NCI-H2107 (cell line): ENCODE measurements around the gene DUSP18.
"Not testable (repeated sequence)": the region's sequence is repeated elsewhere in the genome, so short reads cannot be mapped to it uniquely, and the experiment has no call there.

ENCODE experiments used
- DNase-seq: peaks from one replicate; lab custom pipeline; 2025; lab: John Stamatoyannopoulos, UW

The DUSP18 gene

DNA sequence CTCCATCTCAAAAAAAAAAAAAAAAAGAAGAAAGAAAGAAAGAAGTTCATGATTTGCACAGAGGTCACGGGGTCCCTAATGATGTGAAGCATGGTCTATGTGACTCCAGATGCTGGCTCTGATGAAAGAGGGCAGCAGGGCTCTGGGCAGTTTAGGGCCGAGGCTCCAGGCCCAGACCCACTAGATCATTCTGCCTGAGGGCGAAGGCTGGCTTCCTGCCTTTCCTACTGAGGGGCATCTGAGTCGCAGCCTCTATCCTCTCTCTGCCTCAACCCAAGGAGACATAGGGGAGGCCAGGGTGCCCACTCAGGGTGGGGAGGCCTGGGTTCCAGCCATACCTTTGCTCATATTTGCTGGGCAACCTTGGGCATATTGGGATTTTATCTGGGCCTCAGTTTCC, 27.3 kb downstream of the DUSP18 start:
- DNase-seq, result no peak

DNA sequence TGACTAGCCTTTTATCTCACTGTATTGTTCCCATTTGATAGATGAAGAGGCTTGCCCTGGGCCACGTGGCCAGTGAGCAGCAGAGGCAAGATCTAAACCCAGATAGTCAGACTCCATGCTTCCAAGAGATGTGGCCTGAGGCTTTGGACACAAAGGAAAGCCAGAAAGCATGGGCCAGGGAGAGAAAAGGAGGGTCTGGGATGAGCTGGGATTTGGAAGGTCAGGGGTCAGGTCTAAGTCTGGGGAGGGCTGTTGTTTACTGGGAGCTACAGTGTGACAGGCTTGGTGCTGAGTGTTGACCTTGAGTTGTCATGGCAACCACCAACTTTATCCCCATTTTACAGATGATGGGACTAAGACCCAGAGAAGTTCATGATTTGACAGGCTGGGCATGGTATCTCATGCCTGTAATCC, 30.0 kb downstream of the DUSP18 start:
- DNase-seq, result no peak

DNA sequence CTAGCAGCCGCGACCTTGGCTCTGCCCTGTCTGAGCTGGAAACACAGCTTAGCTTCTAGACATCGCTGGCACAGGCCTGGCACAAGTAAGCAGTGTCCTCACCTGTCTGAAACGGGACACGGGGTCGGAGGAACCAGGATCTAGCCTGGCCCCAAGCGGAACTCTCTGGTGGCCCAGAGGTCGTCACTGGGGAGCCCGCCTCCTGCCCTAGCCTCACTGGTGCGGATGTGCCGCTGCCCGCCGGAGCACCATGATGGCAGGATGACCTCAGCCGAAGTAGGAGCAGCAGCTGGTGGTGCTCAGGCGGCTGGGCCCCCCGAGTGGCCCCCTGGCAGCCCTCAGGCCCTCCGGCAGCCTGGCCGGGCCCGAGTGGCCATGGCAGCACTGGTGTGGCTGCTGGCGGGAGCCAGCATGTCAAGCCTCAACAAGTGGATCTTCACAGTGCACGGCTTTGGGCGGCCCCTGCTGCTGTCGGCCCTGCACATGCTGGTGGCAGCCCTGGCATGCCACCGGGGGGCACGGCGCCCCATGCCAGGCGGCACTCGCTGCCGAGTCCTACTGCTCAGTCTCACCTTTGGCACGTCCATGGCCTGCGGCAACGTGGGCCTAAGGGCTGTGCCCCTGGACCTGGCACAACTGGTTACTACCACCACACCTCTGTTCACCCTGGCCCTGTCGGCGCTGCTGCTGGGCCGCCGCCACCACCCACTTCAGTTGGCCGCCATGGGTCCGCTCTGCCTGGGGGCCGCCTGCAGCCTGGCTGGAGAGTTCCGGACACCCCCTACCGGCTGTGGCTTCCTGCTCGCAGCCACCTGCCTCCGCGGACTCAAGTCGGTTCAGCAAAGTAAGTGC, 31.2 kb downstream of the DUSP18 start:
- no peak for DNase-seq

DNA sequence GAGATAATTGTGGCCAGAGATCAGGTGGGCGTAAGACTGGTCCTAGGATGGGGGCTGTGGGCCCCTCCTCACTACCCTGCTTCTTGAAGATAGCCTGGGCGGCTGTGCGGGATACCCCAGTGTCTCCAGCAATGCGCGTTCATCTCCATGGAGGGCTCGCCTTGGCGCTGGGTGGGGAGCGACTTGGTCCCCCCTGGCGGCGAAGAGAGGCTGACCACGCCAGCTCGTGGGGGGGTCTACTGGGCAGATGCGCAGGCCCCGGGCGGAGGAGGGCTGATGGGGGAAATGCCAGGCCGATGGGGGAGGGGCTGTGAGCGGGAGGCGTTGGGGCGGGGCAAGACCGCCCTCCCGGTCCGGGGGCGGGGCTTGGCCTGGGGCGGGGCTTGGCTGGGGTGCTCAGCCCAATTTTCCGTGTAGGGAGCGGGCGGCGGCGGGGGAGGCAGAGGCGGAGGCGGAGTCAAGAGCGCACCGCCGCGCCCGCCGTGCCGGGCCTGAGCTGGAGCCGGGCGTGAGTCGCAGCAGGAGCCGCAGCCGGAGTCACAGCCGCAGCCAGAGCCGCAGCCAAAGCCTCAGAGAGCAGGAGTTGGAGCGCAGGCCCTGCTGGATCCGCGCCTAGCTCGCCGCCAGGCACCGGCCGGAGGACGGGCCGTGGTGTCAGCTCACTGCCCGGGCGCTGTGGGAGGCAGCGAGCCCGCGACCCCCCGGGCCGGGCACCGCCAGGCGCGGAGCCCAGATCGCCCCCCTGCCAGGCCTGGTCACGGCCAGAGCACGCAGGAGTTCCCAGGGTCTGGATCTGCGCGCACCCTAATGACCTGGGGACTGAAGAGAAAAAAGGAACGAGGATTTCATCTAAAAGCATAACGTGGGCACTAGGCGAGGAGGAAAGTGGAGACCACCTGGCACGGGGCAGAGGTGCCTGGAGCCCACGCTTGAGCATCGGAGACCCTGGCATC, 32.1 kb downstream of the DUSP18 start, which contains the start of gene SLC35E4:
TSS of gene SLC35E4 (plus strand) at position 509 of the 953 bp plus-strand sequence. CDS start 670 bp downstream, outside the sequence.
- peak; percentile 44 for DNase-seq

DNA sequence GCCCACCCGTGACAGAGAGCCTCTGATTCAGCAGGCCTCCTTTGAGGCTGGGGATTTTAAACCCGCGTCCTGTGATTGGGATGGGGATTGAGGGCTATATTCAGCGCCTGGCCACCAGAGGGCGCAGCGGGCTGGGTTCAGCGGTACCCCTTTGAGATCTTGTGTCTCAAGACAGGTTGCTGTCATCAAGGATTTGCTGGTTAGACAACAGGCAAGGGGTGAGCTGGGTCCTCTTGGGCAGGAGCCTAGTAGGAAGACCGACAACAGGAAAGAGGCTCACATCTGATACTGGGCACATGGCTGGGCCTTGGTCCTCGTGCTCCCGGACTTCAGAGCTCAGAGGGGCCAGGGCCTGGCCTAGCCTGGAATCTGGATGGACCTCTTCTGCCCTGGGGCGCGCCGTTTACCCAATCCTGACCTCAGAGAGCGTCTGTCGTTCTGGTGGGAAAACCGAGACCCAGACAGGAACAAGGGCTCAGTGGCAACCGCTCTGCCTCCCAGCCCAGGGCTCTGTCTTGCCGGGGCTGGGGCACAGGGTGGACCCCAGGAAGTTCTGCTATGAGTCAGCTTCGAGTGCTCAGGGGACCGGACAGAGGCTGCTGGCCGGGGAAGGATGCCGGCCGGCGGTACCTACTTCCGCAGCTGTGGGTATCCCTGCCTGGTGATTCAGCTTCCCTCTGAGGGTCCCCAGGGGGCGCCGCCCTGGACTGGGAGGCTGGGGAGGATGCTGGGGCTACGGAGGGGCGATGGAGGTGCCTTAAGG, 33.0 kb downstream of the DUSP18 start:
- DNase-seq, result peak; percentile 43

DNA sequence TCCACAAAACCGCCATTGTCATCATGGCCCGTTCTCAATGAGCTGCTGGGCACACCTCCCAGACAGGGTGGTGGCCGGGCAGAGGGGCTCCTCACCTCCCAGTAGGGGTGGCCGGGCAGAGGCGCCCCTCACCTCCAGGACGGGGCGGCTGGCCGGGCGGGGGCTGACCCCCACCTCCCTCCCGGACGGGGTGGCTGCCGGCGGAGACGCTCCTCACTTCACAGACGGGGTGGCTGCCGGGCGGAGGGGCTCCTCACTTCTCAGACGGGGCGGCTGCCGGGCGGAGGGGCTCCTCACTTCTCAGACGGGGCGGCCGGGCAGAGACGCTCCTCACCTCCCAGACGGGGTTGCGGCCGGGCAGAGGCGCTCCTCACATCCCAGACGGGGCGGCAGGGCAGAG, 36.2 kb downstream of the DUSP18 start:
- not testable (repeated sequence) for DNase-seq

DNA sequence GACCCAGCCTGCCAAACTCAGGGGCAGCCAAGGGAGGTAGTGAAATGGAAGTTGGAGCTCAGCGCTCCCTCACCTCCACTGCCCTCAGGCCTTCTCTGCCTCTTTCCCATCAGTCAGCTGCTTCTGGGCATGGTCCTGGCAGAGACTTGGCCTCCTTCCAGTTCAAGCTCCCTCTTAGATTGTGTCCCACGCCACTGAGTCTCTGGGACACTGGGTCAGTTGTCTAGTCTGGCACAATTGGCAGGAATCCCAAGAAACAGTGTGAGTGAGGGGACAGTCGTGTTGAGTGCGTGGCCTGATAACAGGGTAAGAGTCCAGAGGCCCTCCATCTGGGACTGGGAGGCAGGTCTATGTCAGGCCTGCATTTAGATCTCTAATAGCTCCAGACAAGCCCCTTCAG, 39.2 kb downstream of the DUSP18 start:
- DNase-seq, result no peak

DNA sequence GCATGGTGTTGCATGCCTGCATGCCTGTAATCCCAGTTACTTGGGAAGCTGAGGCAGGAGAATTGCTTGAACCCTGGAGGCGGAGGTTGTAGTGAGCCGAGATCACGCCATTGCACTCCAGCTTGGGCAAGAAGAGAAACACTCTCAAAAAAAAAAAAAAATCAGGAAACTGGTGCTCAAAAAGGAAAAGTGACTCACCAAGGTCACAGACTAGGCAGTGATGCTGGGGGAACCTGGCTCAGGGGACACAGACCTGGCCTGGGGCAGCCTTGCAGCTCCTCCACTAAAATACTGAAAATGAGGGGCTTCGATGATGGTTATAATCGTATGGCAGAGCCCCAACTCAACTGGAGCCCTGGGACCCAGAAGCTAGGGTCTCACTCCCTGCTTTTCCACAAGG, 40.2 kb downstream of the DUSP18 start:
- no peak for DNase-seq

DNA sequence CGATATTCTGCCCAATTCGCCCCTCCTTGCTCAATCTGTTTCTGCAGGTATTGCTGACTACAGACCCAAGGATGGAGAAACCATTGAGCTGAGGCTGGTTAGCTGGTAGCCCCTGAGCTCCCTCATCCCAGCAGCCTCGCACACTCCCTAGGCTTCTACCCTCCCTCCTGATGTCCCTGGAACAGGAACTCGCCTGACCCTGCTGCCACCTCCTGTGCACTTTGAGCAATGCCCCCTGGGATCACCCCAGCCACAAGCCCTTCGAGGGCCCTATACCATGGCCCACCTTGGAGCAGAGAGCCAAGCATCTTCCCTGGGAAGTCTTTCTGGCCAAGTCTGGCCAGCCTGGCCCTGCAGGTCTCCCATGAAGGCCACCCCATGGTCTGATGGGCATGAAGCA, 41.3 kb downstream of the DUSP18 start:
- no peak for DNase-seq

DNA sequence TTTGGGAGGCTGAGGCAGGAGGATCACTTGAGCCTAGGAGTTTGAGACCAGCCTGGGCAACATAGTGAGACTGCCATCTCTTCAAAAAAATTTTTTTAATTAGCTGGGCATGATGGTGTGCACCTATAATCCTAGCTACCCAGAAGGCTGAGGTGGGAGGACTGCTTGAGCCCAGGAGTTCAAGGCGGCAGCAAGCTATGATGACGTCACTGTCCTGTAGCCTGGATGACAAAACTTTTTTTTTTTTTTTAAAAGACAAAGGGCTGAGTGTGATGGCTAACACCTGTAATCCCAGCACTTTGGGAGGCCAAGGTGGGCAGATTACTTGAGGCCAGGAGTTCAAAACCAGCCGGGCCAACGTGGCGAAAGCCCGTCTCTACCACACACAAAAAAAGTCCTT, 47.8 kb downstream of the DUSP18 start:
- not testable (repeated sequence) for DNase-seq

DNA sequence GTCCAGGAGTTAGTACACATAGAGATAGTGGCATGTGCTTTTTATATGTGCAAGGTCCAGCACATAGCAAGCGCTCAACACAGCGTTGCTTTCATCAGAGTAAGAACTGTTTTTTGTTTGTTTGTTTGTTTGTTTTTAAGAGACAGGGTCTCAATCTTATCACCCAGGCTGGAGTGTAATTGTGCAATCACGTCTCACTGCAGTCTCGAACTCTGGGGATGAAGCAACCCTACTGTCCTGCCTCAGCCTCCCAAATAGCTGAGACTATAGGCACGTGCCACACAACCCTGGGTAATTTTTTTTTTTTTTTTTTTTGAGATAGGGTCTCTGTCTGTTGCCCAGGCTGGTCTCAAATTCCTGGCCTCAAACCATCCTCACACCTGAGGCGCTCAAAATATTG, 49.9 kb downstream of the DUSP18 start:
- no peak for DNase-seq

DNA sequence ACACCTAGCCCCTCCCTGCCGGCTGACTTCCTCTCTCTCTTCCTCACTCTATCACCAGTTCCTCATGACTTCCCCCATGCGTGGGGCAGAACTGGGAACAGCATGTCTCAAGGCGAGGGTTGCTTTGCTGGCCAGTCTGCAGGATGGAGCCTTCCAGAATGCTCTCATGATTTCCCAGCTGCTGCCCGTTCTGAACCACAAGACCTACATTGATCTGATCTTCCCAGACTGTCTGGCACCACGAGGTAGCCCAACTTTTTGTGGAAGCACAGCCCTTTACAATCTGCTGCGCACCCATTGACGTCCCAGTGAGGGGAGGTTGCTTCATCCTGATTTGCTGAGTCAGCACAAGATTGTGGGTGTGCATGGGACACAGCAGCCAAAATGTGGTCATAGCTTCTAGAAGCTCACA, 52.1 kb downstream of the DUSP18 start:
- no peak for DNase-seq

DNA sequence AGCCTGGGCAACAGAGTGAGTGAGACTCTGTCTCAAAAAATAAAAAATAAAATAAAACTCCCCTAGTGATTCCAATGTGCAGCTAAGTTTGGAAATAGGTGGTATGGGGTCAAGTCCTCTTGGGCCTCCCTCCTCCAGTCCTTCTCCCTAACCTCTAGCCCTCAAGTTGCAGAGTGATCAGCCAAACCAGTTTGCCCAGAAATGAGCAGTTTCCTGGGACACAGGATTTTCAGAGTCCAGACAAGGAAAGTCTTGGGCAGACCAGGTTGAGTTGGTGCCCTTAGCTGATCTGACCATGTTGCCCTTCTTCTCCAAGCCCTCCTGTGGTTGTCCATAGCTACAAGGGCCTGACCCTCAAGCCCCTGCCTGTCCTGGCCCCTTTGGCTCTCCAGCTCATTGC, 52.8 kb downstream of the DUSP18 start:
- no peak for DNase-seq

DNA sequence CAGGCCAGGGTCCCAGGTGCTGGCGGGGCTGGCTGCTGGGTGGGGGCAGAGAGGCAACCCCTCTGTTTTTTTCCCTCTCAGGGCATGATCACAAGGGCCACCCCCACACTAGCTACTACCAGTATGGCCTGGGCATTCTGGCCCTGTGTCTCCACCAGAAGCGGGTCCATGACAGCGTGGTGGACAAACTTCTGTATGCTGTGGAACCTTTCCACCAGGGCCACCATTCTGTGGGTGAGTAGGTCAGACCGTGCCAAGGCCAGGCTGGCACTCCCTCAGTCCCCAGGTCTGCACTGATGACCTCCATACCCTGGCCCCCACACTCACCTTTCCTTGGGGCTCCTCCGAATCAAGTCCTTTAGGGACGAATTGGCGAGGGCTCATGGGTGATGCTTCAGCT, 53.4 kb downstream of the DUSP18 start:
- no peak for DNase-seq

DNA sequence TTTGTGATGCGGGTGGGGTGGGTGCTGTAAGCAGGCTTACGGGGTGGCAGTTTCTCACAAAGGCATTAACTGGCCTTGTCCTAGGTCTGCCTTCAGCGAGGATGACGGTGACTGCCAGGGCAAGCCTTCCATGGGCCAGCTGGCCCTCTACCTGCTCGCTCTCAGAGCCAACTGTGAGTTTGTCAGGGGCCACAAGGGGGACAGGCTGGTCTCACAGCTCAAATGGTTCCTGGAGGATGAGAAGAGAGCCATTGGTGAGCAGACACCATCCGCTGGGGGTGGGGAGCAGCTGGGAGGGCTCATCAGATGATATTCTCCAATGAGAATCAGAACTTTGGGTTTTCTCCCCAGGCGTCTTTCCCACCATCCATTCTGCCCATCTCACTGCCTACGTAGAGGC, 54.9 kb downstream of the DUSP18 start:
- DNase-seq, result no peak
